WTC11 (cell line): ENCODE data around the gene ANK2. TPM values are rescaled to one million over a fixed set of nuclear protein-coding genes. Genes with fewer than 3 reads are reported as not detected.

Experiments used
- ATAC-seq: fragments of 200-7000 bp; cut with Tn5 transposase; 2 replicates; pipeline ENCODE4 v1.10.0; 2021; ENCODE audit warnings: mild to moderate bottlenecking, moderate library complexity
- CTCF ChIA-PET: fragments of 300-600 bp; sonication (Branson Sonifier 250); formaldehyde crosslinking; loops from one replicate; lab custom pipeline; 2021; ENCODE audit warnings: antibody characterized with exemption; lab: Charles Lee
- POLR2A ChIA-PET: fragments of 350-600 bp; sonication (Branson Sonifier 250); formaldehyde crosslinking; loops from one replicate; lab custom pipeline; 2021; ENCODE audit warnings: antibody characterized with exemption; lab: Charles Lee
- DNase-seq: peaks from one replicate; pipeline ENCODE4 v3.0.0; 2021; ENCODE audit warnings: low spot score
- H3K27ac Mint-ChIP-seq: 2 replicates; pipeline ENCODE4 v1.8.0; 2021; ENCODE audit warnings: mixed read lengths
- H3K27me3 Mint-ChIP-seq: 2 replicates; pipeline ENCODE4 v1.8.0; 2021; ENCODE audit warnings: low read depth, mild to moderate bottlenecking, moderate library complexity, mixed read lengths
- H3K36me3 Mint-ChIP-seq: 2 replicates; pipeline ENCODE4 v1.8.0; 2021; ENCODE audit warnings: mixed read lengths
- H3K4me1 Mint-ChIP-seq: 2 replicates; pipeline ENCODE4 v1.8.0; 2022; ENCODE audit warnings: mixed read lengths
- H3K4me3 Mint-ChIP-seq: 2 replicates; pipeline ENCODE4 v1.8.0; 2021; ENCODE audit warnings: mild to moderate bottlenecking, moderate library complexity, mixed read lengths
- H3K9me3 Mint-ChIP-seq: 2 replicates; pipeline ENCODE4 v1.8.0; 2021; ENCODE audit warnings: mixed read lengths
- ATF6 ChIP-seq: sonication (generic); formaldehyde crosslinking; IDR thresholded peaks from 2 replicates; pipeline ENCODE4 v1.8.1; 2023; ENCODE audit warnings: mild to moderate bottlenecking, missing genetic modification reagents
- E2F4 ChIP-seq: sonication (generic); formaldehyde crosslinking; IDR thresholded peaks from 2 replicates; pipeline ENCODE4 v1.8.1; 2022; ENCODE audit warnings: low read depth, mild to moderate bottlenecking, moderate library complexity, missing genetic modification reagents, borderline replicate concordance
- ESRRA ChIP-seq: sonication (generic); formaldehyde crosslinking; IDR thresholded peaks from 2 replicates; pipeline ENCODE4 v1.8.1; 2022; ENCODE audit warnings: mild to moderate bottlenecking, missing genetic modification reagents, borderline replicate concordance
- FOXK1 ChIP-seq: sonication (generic); formaldehyde crosslinking; IDR thresholded peaks from 2 replicates; pipeline ENCODE4 v1.8.0; 2022; ENCODE audit warnings: mild to moderate bottlenecking, moderate library complexity, missing genetic modification reagents
- NFATC4 ChIP-seq: fragments of 250-450 bp; sonication (Bioruptor Pico); IDR thresholded peaks from 2 replicates; pipeline ENCODE4 v1.9.0; 2021; ENCODE audit warnings: mild to moderate bottlenecking
- TEAD1 ChIP-seq: sonication (generic); formaldehyde crosslinking; IDR thresholded peaks from 2 replicates; pipeline ENCODE4 v1.8.0; 2022; ENCODE audit warnings: mild to moderate bottlenecking, missing genetic modification reagents
- USF2 ChIP-seq: sonication (generic); formaldehyde crosslinking; IDR thresholded peaks from 2 replicates; pipeline ENCODE4 v1.8.1; 2023; ENCODE audit warnings: mild to moderate bottlenecking, missing genetic modification reagents, moderate library complexity
- ZNF263 ChIP-seq: sonication (generic); formaldehyde crosslinking; IDR thresholded peaks from 2 replicates; pipeline ENCODE4 v1.8.1; 2022; ENCODE audit warnings: low read depth, mild to moderate bottlenecking, moderate library complexity, missing genetic modification reagents
- ZNF281 ChIP-seq: sonication (generic); formaldehyde crosslinking; IDR thresholded peaks from 2 replicates; pipeline ENCODE4 v1.8.0; 2023; ENCODE audit warnings: mild to moderate bottlenecking, missing genetic modification reagents
- ZNF396 ChIP-seq: fragments of 250-450 bp; sonication (Bioruptor Pico); IDR thresholded peaks from 2 replicates; pipeline ENCODE4 v1.8.0; 2021; ENCODE audit warnings: mild to moderate bottlenecking, moderate library complexity, borderline replicate concordance
- ZNF423 ChIP-seq: fragments of 250-450 bp; sonication (Bioruptor Pico); IDR thresholded peaks from 2 replicates; pipeline ENCODE4 v2.1.2; 2022; ENCODE audit warnings: mild to moderate bottlenecking, moderate library complexity
- ZNF425 ChIP-seq: fragments of 250-450 bp; sonication (Bioruptor Pico); conservative IDR thresholded peaks from 2 replicates; pipeline ENCODE4 v1.9.0; 2021; ENCODE audit warnings: mild to moderate bottlenecking
- ZNF512 ChIP-seq: sonication (generic); formaldehyde crosslinking; IDR thresholded peaks from 2 replicates; pipeline ENCODE4 v1.8.1; 2022; ENCODE audit warnings: missing genetic modification reagents, borderline replicate concordance
- total RNA-seq: library from RNA; stranded (reverse); gene quantifications from 3 replicates; pipeline ENCODE4 v1.2.3, GENCODE V29; 2021
- TF ChIP-seq, protein P1 (sequence below): sonication (generic); formaldehyde crosslinking; conservative IDR thresholded peaks from 2 replicates; pipeline ENCODE4 v1.8.1; 2022; ENCODE audit warnings: mild to moderate bottlenecking, missing genetic modification reagents
- TF ChIP-seq, protein P2 (sequence below): sonication (generic); formaldehyde crosslinking; IDR thresholded peaks from 2 replicates; pipeline ENCODE4 v1.8.0; 2023; ENCODE audit warnings: missing genetic modification reagents, mild to moderate bottlenecking, borderline replicate concordance

The ANK2 gene
- total RNA-seq, 1 experiment from 2014 or later, result 27.9 TPM

- TF ChIP-seq E2F4, result no peak
These were observed 24.1 kb downstream of the ANK2 start (continued) for GRCh38 chr4:113073451-113074005.

DNA sequence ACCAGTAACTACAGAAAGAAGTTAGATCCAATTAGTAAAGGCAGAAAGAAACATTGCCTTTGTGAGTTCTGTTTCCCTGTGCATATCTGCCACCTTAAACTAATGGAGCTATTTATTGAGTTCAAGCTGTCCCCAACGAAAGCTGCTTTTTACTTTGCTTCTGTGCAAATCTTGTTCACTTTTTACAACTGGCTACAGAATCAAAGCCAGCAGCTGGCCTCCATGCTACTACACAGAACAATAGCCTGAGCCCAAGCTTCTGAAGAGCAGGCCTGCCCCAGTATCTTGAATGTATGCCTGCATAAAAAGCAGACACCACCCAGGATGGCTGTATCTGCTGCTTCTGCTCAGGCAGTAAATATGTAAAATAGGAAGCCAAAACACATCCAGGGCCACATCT, 28.1 kb downstream of the ANK2 start:
- TF ChIP-seq NFATC4 (CRISPR knock-in tag) (no peak), ZNF512 (CRISPR knock-in tag) (no peak), ZNF396 (CRISPR knock-in tag) (no peak), ZNF281 (CRISPR knock-in tag) (no peak), ESRRA (CRISPR knock-in tag) (no peak), USF2 (CRISPR knock-in tag) (no peak), TEAD1 (no peak), FOXK1 (CRISPR knock-in tag) (no peak), ZNF263 (no peak)
- TF ChIP-seq, protein P1, sequence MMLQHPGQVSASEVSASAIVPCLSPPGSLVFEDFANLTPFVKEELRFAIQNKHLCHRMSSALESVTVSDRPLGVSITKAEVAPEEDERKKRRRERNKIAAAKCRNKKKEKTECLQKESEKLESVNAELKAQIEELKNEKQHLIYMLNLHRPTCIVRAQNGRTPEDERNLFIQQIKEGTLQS (CRISPR knock-in tag), result no peak
- TF ChIP-seq, all 79 proteins: peak for 0
- DNase-seq, result no peak
- no peak overlapping the region for H3K27ac Mint-ChIP-seq
- H3K9me3 Mint-ChIP-seq, result no peaks in the 10 kb centered on the region
- ChIA-PET CTCF (interaction anchor here (1.1 kb wide), 1 partner anchor 312 kb away, joined by 3 read pairs; no protein-coding TSS in a partner anchor), POLR2A (no interaction called here)
- ATAC-seq, result peak; percentile 57; the same call in 1 of the 2 replicates
- H3K36me3 Mint-ChIP-seq, result no peaks in the 10 kb centered on the region
- H3K27me3 Mint-ChIP-seq, result no peaks in the 10 kb centered on the region
- H3K4me3 Mint-ChIP-seq, result no peak overlapping the region
- peaks cover 13% of the 10 kb centered on the region for H3K4me1 Mint-ChIP-seq

DNA sequence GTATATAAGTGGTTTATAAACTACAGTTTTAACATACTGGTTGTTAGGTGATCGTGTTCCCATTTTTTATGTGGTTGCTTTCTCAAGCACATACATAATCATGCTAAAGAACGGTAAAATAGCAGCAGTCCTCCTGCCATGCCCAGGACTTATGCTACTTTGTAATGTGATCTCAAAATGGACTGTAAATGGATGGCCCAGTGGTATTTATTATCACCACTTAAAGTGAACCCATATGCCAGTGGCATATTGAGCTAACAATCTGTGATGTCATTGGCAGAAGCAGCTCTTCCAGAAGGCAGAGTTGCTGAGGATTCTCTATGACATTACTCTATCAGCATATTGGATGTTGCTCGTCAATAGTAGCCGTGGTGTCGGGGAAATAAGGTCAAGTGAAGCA, 28.6 kb downstream of the ANK2 start:
- H3K27ac Mint-ChIP-seq, result no peak overlapping the region
- H3K4me1 Mint-ChIP-seq, result peaks cover 13% of the 10 kb centered on the region
- ATAC-seq (no peak), DNase-seq (no peak)
- ChIA-PET CTCF (interaction anchor here (1.1 kb wide), 1 partner anchor 313 kb away, joined by 3 read pairs; no protein-coding TSS in a partner anchor), POLR2A (no interaction called here)
- H3K9me3 Mint-ChIP-seq, result no peaks in the 10 kb centered on the region
- no peak overlapping the region for H3K4me3 Mint-ChIP-seq
- no peaks in the 10 kb centered on the region for H3K36me3 Mint-ChIP-seq
- no peaks in the 10 kb centered on the region for H3K27me3 Mint-ChIP-seq
- TF ChIP-seq, protein P2, sequence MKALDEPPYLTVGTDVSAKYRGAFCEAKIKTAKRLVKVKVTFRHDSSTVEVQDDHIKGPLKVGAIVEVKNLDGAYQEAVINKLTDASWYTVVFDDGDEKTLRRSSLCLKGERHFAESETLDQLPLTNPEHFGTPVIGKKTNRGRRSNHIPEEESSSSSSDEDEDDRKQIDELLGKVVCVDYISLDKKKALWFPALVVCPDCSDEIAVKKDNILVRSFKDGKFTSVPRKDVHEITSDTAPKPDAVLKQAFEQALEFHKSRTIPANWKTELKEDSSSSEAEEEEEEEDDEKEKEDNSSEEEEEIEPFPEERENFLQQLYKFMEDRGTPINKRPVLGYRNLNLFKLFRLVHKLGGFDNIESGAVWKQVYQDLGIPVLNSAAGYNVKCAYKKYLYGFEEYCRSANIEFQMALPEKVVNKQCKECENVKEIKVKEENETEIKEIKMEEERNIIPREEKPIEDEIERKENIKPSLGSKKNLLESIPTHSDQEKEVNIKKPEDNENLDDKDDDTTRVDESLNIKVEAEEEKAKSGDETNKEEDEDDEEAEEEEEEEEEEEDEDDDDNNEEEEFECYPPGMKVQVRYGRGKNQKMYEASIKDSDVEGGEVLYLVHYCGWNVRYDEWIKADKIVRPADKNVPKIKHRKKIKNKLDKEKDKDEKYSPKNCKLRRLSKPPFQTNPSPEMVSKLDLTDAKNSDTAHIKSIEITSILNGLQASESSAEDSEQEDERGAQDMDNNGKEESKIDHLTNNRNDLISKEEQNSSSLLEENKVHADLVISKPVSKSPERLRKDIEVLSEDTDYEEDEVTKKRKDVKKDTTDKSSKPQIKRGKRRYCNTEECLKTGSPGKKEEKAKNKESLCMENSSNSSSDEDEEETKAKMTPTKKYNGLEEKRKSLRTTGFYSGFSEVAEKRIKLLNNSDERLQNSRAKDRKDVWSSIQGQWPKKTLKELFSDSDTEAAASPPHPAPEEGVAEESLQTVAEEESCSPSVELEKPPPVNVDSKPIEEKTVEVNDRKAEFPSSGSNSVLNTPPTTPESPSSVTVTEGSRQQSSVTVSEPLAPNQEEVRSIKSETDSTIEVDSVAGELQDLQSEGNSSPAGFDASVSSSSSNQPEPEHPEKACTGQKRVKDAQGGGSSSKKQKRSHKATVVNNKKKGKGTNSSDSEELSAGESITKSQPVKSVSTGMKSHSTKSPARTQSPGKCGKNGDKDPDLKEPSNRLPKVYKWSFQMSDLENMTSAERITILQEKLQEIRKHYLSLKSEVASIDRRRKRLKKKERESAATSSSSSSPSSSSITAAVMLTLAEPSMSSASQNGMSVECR (CRISPR knock-in tag), result no peak
- no peak for TF ChIP-seq ZNF425 (CRISPR knock-in tag)
- TF ChIP-seq ATF6 (CRISPR knock-in tag), result no peak
- TF ChIP-seq ZNF423 (CRISPR knock-in tag), result no peak
